Neural progenitor cell (in vitro differentiated cells): ENCODE data around the gene IVNS1ABP.

Experiments used
- EZH2 ChIP-seq: fragments of 200-600 bp; sonication (generic); IDR thresholded peaks from 2 replicates; pipeline ENCODE4 v1.6.1; 2017; ENCODE audit warnings: antibody characterized with exemption, mild to moderate bottlenecking, moderate library complexity
- EZH2phosphoT487 ChIP-seq: fragments of 200-600 bp; sonication (generic); IDR thresholded peaks from 2 replicates; pipeline ENCODE4 v1.6.1; 2017; ENCODE audit warnings: antibody characterized with exemption
- TF ChIP-seq, protein P1 (sequence below): fragments of 200-600 bp; sonication (generic); IDR thresholded peaks from 2 replicates; pipeline ENCODE4 v1.5.1; 2017; ENCODE audit warnings: antibody characterized with exemption, mild to moderate bottlenecking

GRCh38 chr1:185360714-185361113, 43.7 kb upstream of the IVNS1ABP start:
- TF ChIP-seq, protein P1, sequence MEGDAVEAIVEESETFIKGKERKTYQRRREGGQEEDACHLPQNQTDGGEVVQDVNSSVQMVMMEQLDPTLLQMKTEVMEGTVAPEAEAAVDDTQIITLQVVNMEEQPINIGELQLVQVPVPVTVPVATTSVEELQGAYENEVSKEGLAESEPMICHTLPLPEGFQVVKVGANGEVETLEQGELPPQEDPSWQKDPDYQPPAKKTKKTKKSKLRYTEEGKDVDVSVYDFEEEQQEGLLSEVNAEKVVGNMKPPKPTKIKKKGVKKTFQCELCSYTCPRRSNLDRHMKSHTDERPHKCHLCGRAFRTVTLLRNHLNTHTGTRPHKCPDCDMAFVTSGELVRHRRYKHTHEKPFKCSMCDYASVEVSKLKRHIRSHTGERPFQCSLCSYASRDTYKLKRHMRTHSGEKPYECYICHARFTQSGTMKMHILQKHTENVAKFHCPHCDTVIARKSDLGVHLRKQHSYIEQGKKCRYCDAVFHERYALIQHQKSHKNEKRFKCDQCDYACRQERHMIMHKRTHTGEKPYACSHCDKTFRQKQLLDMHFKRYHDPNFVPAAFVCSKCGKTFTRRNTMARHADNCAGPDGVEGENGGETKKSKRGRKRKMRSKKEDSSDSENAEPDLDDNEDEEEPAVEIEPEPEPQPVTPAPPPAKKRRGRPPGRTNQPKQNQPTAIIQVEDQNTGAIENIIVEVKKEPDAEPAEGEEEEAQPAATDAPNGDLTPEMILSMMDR, result no peak
- no peak for TF ChIP-seq EZH2
- no peak for TF ChIP-seq EZH2phosphoT487
